ENCODE results near the gene MRPS18B.

GRCh38 chr6:30645989-30646388 lies 28.3 kb downstream of the MRPS18B start:
- TF ChIP-seq CTCF (IDR thresholded peaks at IDR 0.05) = no peak
- no peak for TF ChIP-seq EP300 (IDR thresholded peaks at IDR 0.05)

All from gastroesophageal sphincter (tissue), 3 donors.